22Rv1 (cell line): ENCODE data around the gene SORL1.

Experiments used
- CTCF ChIP-seq: fragments of 450-650 bp; IDR thresholded peaks from 2 replicates; pipeline ENCODE4 v1.5.1; 2017; ENCODE audit warnings: mild to moderate bottlenecking
- ZFX ChIP-seq: fragments of 450-650 bp; IDR thresholded peaks from 2 replicates; pipeline ENCODE4 v1.6.1; 2017; ENCODE audit warnings: antibody characterized with exemption, borderline replicate concordance

- TF ChIP-seq CTCF = no peak
- no peak for TF ChIP-seq ZFX
These were observed 42.4 kb downstream of the SORL1 start for GRCh38 chr11:121494355-121495099.
